GM18519 (cell line): ENCODE measurements around the gene TNNC1.

ENCODE experiments used
- ATAC-seq: cut with Tn5 transposase; IDR thresholded peaks from one replicate; pipeline ENCODE4 v1.9.1; 2021; ENCODE audit warnings: mild to moderate bottlenecking, moderate library complexity; ENCODE audit not compliant: unreplicated experiment, low FRiP score

Gene TNNC1

GRCh38 chr3:52443791-52444687, 9.8 kb downstream of the TNNC1 start:
- no peak for ATAC-seq

- no peak for ATAC-seq
Observed at GRCh38 chr3:52443268-52443610, 10.6 kb downstream of the TNNC1 start.

GRCh38 chr3:52442409-52443267, 11.2 kb downstream of the TNNC1 start:
- ATAC-seq, result no peak

- ATAC-seq, result no peak
Observed at GRCh38 chr3:52441772-52442332, 12.0 kb downstream of the TNNC1 start.

- ATAC-seq, result no peak
Observed at GRCh38 chr3:52441091-52441771, 12.6 kb downstream of the TNNC1 start.

- ATAC-seq, result no peak
Observed at GRCh38 chr3:52440671-52441070, 13.2 kb downstream of the TNNC1 start.

GRCh38 chr3:52440249-52440551, 13.6 kb downstream of the TNNC1 start:
- ATAC-seq, result no peak

GRCh38 chr3:52439426-52440248, 14.2 kb downstream of the TNNC1 start:
- no peak for ATAC-seq

GRCh38 chr3:52438579-52439425, 15.0 kb downstream of the TNNC1 start:
- no peak for ATAC-seq

- ATAC-seq, result no peak
Observed at GRCh38 chr3:52438104-52438376, 15.8 kb downstream of the TNNC1 start.

- no peak for ATAC-seq
Observed at GRCh38 chr3:52437326-52438103, 16.3 kb downstream of the TNNC1 start.

- no peak for ATAC-seq
Observed at GRCh38 chr3:52436500-52437149, 17.2 kb downstream of the TNNC1 start.

GRCh38 chr3:52435246-52436101, 18.4 kb downstream of the TNNC1 start:
- ATAC-seq, result no peak

GRCh38 chr3:52434491-52435115, 19.2 kb downstream of the TNNC1 start:
- no peak for ATAC-seq

- ATAC-seq, result no peak
Observed at GRCh38 chr3:52433996-52434479, 19.8 kb downstream of the TNNC1 start.

GRCh38 chr3:52433328-52433995, 20.4 kb downstream of the TNNC1 start:
- ATAC-seq, result no peak
